OCI-LY7 (cell line): ENCODE results near the gene EEIG1.

Experiments used
- CTCF ChIP-seq: fragments of 200-600 bp; sonication (generic); conservative IDR thresholded peaks from 2 replicates; pipeline ENCODE4 v1.5.1; 2014; ENCODE audit warnings: mild to moderate bottlenecking, antibody characterized with exemption, low read length, moderate library complexity, mixed read lengths
- EZH2phosphoT487 ChIP-seq: fragments of 200-600 bp; sonication (generic); IDR thresholded peaks from 2 replicates; pipeline ENCODE4 v1.6.1; 2018; ENCODE audit warnings: low read depth, borderline replicate concordance, mild to moderate bottlenecking, mixed run types, antibody characterized with exemption, low read length, moderate library complexity, mixed read lengths

GRCh38 chr9:127991017-127991756 lies 10.4 kb upstream of the EEIG1 start:
- TF ChIP-seq CTCF, result no peak
- no peak for TF ChIP-seq EZH2phosphoT487
